Mammary epithelial cell (primary cell): ENCODE results near the gene OMG.

Experiments used
- CTCF ChIP-seq, 2 donors: IDR thresholded peaks in 1 of 2; conservative IDR thresholded peaks in 1 of 2; 2 replicates each; pipeline ENCODE4 v1.5.1; 2011 to 2012; ENCODE audit warnings: inconsistent platforms in 2 of 2, low read length in 2 of 2, mild to moderate bottlenecking in 2 of 2, control low read depth in 1 of 2, low read depth in 1 of 2; ENCODE audit not compliant: insufficient read depth in 1 of 2; ENCODE audit errors: extremely low read depth in 1 of 2
- EZH2 ChIP-seq: IDR thresholded peaks from 2 replicates; pipeline ENCODE4 v1.6.1; 2012; ENCODE audit warnings: low read length, inconsistent platforms, borderline replicate concordance

- TF ChIP-seq CTCF (conservative IDR thresholded peaks at IDR 0.05 in 1 of 2, IDR thresholded peaks at IDR 0.05 in 1 of 2; ENCODE audit: extremely low read depth in 1 of 2, insufficient read depth in 1 of 2, low read depth in 1 of 2, low read length in 2 of 2) (no peak), EZH2 (no peak)
Observed at GRCh38 chr17:31309556-31309955, 12.5 kb upstream of the OMG start.
